Measurements from ENCODE around the gene P2RX1. TPM values are rescaled to one million over a fixed set of nuclear protein-coding genes. Genes with fewer than 3 reads are reported as not detected.
"Not testable (repeated sequence)": the region's sequence is repeated elsewhere in the genome, so short reads cannot be mapped to it uniquely, and the experiment has no call there.

P2RX1 gene
- total RNA-seq, 2 experiments from 2014 or later, result 0.82 to 1.00 TPM

DNA sequence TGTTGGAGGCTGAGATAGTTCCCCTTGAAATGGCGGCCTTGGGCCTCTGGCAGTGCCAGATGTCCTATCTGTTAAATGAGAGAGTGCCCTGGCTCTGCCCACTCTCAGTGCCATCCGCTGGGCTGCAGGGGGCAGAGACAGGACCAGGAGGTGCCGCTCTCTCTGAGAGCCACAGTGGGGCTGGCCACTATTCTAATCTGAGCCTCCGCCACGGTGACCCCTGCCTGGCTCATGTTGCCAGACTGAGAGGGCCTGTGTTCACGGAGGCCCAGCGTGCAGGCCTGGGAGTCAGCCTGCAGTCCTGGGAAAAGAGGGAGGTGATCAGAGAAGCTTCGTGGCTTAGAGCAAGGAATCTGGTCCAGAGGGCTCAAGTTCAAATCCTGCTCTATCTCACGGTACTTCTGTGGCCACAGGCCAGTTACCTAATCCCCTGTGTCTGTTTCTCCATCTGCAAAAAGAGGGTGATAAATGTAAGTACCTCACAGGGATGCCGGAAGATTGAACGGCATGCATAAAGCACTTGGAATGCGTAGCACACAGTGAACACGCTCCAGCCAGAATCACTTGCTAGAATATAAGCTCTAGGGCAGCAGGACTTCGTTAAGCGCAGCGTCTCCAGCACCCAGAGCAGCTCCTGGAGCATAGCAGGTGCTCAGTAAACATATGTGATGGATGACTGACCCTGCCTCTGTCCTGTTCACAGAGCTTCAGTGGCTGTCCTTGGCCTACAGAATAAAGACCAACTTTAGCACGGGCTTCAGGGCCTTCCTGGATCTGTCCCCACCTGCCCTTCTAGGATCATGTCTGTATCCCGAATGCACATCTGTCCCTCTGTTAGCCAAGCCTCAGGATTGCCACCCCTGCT is 41.7 kb upstream of the P2RX1 start:
- Mint-ChIP-seq H3K9me3 (no peaks in the 10 kb centered on the region), H3K36me3 (peaks cover 14% of the 10 kb centered on the region), H3K4me3 (no peak overlapping the region), H3K4me1 (peaks cover 45% of the 10 kb centered on the region), H3K27me3 (no peaks in the 10 kb centered on the region), H3K27ac (peak overlapping the region; percentile 56)
- POLR2A ChIA-PET, result no interaction called here
- DNase-seq (no peak), ATAC-seq (ENCODE audit: low read depth) (no peak)

DNA sequence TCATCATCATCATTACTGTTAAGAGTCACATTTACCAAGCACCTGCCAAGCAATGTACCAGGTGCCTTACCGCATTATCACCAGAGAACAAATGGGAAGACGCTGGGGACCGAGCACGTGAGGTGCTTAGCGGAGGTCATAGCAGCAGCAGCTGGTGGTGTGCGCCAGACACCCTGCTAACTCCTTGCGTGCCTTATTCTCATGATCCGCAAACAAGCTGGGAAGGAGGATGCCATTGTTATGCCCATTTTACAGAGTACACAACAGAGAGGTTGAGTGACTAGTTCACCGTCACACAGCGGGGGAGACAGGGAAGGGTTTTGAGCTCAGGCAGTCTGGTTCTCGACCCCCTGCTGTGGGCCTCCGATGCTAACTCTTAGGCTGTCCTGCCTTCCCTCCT is 40.7 kb upstream of the P2RX1 start:
- Mint-ChIP-seq H3K36me3 (peaks cover 8% of the 10 kb centered on the region), H3K9me3 (no peaks in the 10 kb centered on the region), H3K27me3 (no peaks in the 10 kb centered on the region), H3K4me1 (peaks cover 36% of the 10 kb centered on the region), H3K4me3 (no peak overlapping the region), H3K27ac (peak overlapping the region; percentile 6)
- DNase-seq (no peak), ATAC-seq (ENCODE audit: low read depth) (no peak)
- POLR2A ChIA-PET, result interaction anchor here (1.0 to 1.3 kb wide), 2 partner anchors 8 to 43 kb away, joined by 3 to 4 read pairs; partner anchors contain the start of gene ATP2A3

DNA sequence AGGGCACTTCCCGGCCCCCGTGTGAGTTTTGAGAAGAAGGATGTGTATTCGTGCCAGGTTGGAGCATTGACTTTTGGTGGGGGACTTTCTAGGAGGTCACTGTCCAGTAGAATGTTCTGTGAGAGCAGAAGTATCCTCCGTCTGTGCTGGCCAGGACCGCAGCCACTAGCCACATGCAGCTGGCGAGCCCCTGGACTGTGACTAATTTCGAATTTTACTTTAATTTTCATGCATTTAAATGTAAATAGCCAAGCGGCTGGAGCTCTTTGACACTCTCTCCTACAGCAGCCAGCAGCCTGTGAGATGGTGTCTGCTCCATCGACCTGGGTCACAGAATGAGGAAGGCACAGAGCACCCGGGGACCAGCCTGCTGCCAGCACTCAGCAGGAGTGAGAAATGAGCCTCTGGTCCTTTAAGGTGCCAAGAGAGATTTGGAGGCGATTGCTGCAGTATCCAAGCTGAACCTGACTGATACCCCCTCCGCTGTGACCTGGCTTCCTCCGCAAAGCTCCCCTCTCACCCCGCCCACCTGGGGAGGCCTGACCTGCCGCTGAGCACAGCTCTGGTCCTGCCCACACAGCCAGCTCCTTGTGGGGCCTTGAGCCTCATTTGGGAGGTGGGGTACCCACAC is 40.2 kb upstream of the P2RX1 start:
- Mint-ChIP-seq H3K4me1 (peaks cover 30% of the 10 kb centered on the region), H3K9me3 (no peaks in the 10 kb centered on the region), H3K4me3 (no peak overlapping the region), H3K36me3 (peaks cover 5% of the 10 kb centered on the region), H3K27ac (peak overlapping the region; percentile 6), H3K27me3 (no peaks in the 10 kb centered on the region)
- ATAC-seq (ENCODE audit: low read depth) (no peak), DNase-seq (no peak)
- POLR2A ChIA-PET, result interaction anchor here (1.0 to 1.3 kb wide), 2 partner anchors 9 to 42 kb away, joined by 3 to 4 read pairs; partner anchors contain the start of gene ATP2A3

DNA sequence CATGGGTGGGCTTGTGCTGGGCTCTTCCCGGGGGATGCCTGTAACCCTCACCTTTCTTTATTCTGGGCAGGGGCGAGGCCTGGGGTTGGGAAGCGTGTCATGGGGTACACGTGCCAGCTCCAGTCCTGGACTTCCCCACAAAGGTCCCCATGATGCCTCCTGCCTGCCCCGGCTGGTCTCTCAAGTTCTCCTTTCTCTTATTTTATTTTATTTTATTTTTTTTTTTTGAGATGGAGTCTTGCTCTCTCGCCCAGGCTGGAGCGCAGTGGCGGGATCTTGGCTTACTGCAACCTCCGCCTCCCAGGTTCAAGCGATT is 39.4 kb upstream of the P2RX1 start:
- Mint-ChIP-seq H3K9me3 (no peaks in the 10 kb centered on the region), H3K4me3 (no peak overlapping the region), H3K4me1 (peaks cover 23% of the 10 kb centered on the region), H3K36me3 (peaks cover 5% of the 10 kb centered on the region), H3K27me3 (no peaks in the 10 kb centered on the region), H3K27ac (no peak overlapping the region)
- DNase-seq (no peak), ATAC-seq (ENCODE audit: low read depth) (no peak)
- POLR2A ChIA-PET, result no interaction called here

DNA sequence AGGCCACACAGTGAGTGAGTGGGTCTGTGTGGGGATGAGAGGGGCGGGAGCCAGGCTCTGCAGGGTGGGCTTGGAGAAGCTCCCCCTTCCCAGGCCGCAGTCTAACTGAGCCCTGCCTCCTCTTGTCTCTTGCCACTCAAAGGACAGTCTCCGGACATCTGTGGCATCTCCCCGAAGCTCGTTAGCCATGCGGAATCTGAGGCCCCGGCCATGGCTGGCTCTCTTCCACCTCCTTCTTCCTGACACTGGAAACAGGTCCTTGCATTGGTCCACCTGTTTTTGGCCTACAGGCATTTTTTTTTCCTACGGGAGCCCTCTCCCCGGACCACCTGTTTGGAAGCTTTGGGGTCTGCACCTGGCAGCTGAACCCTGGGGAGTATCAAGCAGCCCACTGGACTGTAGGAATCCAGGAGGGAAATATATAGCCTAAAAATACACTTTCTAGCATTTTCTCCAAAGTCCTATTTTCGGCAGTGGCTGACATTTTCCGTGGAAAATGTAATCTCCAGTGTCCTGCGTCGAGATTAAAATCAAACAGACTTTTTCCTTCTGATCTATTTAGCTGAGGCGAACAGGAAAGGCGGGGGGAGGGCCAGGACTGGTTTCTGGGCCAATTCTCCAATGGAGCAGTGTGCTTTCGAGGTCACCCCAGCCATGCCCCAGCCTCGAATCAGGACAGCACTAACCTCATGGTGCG is 38.9 kb upstream of the P2RX1 start:
- Mint-ChIP-seq H3K4me1 (peaks cover 19% of the 10 kb centered on the region), H3K9me3 (no peaks in the 10 kb centered on the region), H3K36me3 (peaks cover 1% of the 10 kb centered on the region), H3K27ac (no peak overlapping the region), H3K27me3 (no peaks in the 10 kb centered on the region), H3K4me3 (no peak overlapping the region)
- ATAC-seq (ENCODE audit: low read depth) (no peak), DNase-seq (no peak)
- POLR2A ChIA-PET, result no interaction called here

DNA sequence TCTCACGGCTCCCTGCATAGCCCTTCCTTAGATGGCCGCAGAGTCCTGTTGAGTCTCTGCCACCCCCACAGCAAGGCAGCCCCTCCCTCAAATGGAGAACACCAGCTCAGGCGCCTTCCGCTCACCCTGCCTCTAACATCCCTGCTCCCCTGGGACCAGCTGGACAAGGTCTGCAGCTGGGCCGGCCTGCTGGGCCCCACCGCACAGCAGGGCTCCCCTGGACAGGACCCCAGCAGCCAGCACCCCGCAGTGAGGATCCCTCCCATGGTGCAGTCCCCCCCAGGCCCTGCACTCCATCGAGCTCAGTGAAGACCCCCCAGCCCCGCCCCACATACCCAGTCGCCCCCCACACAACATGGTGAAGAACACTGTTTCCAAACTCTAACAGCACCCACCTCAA is 37.8 kb upstream of the P2RX1 start:
- no peaks in the 10 kb centered on the region for H3K27me3 Mint-ChIP-seq
- POLR2A ChIA-PET, result no interaction called here
- ATAC-seq (ENCODE audit: low read depth) (no peak), DNase-seq (no peak)
- H3K4me1 Mint-ChIP-seq, result peaks cover 12% of the 10 kb centered on the region
- no peak overlapping the region for H3K4me3 Mint-ChIP-seq
- H3K36me3 Mint-ChIP-seq, result peaks cover 5% of the 10 kb centered on the region
- no peaks in the 10 kb centered on the region for H3K9me3 Mint-ChIP-seq
- no peak overlapping the region for H3K27ac Mint-ChIP-seq

DNA sequence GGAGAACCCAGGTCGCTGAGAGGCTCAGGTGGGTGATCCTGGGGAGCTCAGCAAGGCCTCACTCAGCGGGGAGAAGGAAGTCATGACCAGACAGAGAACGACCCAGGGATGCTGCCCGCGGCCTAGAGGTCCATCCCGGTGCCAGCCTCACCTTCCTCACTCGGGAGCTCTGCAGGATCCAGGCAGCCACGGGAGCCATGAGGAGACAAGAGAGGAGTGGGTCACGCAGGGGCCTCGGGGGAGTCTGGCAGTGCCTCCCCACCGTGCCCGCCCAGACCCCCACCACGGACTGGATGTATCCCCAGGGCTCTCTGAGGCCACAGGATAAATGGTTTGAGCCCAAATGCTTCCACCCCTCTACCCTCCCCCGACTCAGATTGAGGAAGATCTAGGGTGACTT is 37.3 kb upstream of the P2RX1 start:
- peaks cover 6% of the 10 kb centered on the region for H3K36me3 Mint-ChIP-seq
- H3K9me3 Mint-ChIP-seq, result no peaks in the 10 kb centered on the region
- H3K4me3 Mint-ChIP-seq, result no peak overlapping the region
- no peak for ATAC-seq (ENCODE audit: low read depth)
- H3K27ac Mint-ChIP-seq, result no peak overlapping the region
- peaks cover 11% of the 10 kb centered on the region for H3K4me1 Mint-ChIP-seq
- H3K27me3 Mint-ChIP-seq, result no peaks in the 10 kb centered on the region
- POLR2A ChIA-PET, result no interaction called here
- DNase-seq, result no peak

DNA sequence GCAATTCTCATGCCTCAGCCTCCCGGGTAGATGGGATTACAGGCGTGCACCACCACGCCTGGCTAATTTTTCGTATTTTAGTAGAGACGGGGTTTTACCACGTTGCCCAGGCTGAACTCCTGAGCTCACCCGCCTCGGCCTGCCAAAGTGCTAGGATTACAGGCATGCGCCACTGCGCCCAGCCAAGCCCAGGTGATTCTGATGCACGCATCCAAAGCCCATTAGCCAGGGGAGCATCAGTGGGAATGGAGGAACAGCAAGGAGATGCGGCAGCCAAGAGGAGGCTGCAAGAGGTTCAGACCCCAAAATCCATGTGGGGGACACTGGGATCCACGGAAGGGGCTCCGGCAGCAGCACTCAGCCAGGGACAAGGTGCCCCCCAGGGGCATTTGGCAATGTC is 35.9 kb upstream of the P2RX1 start:
- DNase-seq (no peak), ATAC-seq (ENCODE audit: low read depth) (no peak)
- Mint-ChIP-seq H3K9me3 (no peaks in the 10 kb centered on the region), H3K4me3 (no peak overlapping the region), H3K36me3 (peaks cover 7% of the 10 kb centered on the region), H3K27ac (no peak overlapping the region), H3K27me3 (no peaks in the 10 kb centered on the region), H3K4me1 (peaks cover 7% of the 10 kb centered on the region)
- POLR2A ChIA-PET, result no interaction called here

DNA sequence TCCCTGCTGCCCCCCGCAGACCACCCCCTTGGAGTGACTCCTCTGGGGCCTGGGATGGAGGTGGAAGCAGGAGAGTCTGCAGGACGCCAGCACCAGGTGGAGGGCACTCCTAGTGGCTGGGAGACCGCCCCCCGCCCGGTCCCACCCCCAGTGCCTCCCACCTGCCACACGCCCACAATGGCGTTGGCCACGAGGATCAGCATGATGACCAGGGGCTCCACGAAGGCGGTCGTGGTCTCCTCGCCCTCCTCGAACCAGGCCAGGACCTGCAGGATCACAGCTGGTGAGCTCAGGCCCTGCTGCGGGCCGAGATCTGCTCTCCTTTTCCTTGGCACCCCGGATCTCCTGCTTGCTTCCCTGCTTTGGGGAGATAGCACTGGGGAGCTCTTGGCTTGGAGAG is 35.2 kb upstream of the P2RX1 start:
- Mint-ChIP-seq H3K4me3 (no peak overlapping the region), H3K36me3 (peaks cover 7% of the 10 kb centered on the region), H3K27ac (no peak overlapping the region), H3K4me1 (peaks cover 2% of the 10 kb centered on the region), H3K9me3 (no peaks in the 10 kb centered on the region), H3K27me3 (no peaks in the 10 kb centered on the region)
- ATAC-seq (ENCODE audit: low read depth), result no peak
- DNase-seq, result no peak
- POLR2A ChIA-PET, result no interaction called here

DNA sequence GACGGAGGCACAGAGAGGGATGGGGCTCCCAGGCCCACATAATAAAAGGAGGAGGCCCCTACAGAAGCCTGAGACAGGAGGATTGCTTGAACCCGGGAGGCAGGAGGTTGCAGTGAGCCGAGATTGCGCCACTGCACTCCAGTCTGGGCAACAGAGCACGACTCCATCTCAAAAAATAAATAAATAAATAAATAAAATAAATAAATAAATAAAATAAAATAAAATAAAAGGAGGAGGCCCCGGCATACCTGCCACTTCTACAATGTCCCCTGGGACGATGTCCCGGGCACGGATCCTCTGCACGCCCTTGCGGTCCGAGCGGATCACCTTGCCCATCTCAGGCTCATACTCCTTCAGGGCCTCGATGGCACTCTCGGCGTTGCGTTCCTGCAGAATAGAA is 34.7 kb upstream of the P2RX1 start:
- peaks cover 7% of the 10 kb centered on the region for H3K36me3 Mint-ChIP-seq
- no peak overlapping the region for H3K27ac Mint-ChIP-seq
- no peak overlapping the region for H3K4me3 Mint-ChIP-seq
- POLR2A ChIA-PET, result no interaction called here
- DNase-seq (no peak), ATAC-seq (ENCODE audit: low read depth) (no peak)
- H3K9me3 Mint-ChIP-seq, result no peaks in the 10 kb centered on the region
- peaks cover 2% of the 10 kb centered on the region for H3K4me1 Mint-ChIP-seq
- no peaks in the 10 kb centered on the region for H3K27me3 Mint-ChIP-seq

DNA sequence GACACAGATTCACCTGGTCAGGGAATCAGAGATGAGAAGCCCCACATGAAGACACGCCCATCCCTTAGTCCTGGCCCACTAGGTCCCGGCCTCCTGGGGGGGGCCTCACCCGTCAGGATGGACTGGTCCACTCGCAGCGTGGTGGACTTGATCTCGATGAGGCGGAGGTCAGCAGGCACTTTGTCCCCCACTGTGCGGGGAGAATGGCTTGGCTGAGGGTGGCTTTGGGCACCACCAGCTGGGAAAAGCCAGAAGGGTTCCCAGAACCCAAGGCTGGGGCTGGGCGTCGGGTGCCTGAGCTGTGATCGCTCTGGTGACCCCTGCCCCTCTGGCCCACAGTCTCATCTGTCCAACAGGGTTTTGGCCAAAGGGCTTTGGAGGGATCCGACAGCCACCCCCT is 34.3 kb upstream of the P2RX1 start:
- Mint-ChIP-seq H3K4me1 (peaks cover 2% of the 10 kb centered on the region), H3K27me3 (no peaks in the 10 kb centered on the region), H3K4me3 (no peak overlapping the region), H3K9me3 (no peaks in the 10 kb centered on the region), H3K36me3 (peaks cover 11% of the 10 kb centered on the region), H3K27ac (no peak overlapping the region)
- POLR2A ChIA-PET, result no interaction called here
- no peak for ATAC-seq (ENCODE audit: low read depth)
- no peak for DNase-seq

DNA sequence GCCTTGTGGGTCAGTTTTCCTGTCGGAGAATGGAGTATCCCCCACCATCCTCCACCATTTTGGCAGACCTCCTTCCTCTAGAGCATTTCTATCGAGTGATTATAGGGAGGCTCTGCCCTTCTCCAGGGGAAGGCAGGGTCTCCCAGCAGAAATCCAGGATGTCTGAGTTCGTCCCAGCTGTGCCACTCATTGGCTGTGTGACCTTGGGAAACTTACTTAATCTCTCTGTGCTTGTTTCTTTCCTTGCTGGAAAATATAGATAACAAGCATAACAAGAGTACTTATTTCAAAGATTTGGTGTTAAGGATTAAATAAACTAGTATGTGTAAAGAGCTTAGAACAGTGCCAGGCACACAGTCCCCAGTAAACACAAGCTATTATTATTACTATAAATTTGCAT is 33.2 kb upstream of the P2RX1 start:
- no peak overlapping the region for H3K4me3 Mint-ChIP-seq
- H3K27me3 Mint-ChIP-seq, result no peaks in the 10 kb centered on the region
- DNase-seq (no peak), ATAC-seq (ENCODE audit: low read depth) (no peak)
- POLR2A ChIA-PET, result interaction anchor here (1.4 kb wide), 1 partner anchor 16 kb away, joined by 4 read pairs; no protein-coding TSS in a partner anchor
- no peaks in the 10 kb centered on the region for H3K9me3 Mint-ChIP-seq
- peaks cover 13% of the 10 kb centered on the region for H3K36me3 Mint-ChIP-seq
- H3K4me1 Mint-ChIP-seq, result peaks cover 2% of the 10 kb centered on the region
- H3K27ac Mint-ChIP-seq, result no peak overlapping the region

DNA sequence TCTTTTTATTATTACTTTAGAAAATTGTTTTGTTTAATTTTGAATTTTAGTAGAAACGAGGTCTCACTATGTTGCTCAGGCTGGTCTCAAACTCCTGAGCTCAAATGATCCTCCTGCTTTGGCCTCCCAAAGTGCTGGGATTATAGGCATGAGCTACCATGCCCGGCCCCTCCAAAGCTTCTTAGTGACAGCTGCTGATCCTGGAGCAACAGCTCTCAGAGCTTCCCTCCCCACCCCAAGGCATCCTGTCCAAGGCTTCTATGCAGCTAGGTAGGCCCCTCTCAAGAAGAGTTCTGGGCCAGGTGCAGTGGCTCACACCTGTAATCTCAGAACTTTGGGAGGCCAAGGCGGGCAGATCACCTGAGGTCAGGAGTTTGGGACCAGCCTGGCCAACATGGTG is 32.3 kb upstream of the P2RX1 start:
- H3K9me3 Mint-ChIP-seq; DNase-seq; ATAC-seq (ENCODE audit: low read depth); H3K4me1 Mint-ChIP-seq; H3K27me3 Mint-ChIP-seq; H3K27ac Mint-ChIP-seq; H3K4me3 Mint-ChIP-seq: not testable (repeated sequence)
- H3K36me3 Mint-ChIP-seq, result peaks cover 18% of the 10 kb centered on the region
- POLR2A ChIA-PET, result interaction anchor here (0.9 to 1.4 kb wide), 3 partner anchors 15 to 23 kb away, joined by 3 to 4 read pairs (median 3); no protein-coding TSS in a partner anchor

All from activated naive CD8-positive, alpha-beta T cell treated with anti-CD3 and anti-CD28 coated beads, Interleukin-2, amount 10 ng/mL, durations not matched to agents 7 days and 5 days (primary cell).